NT2/D1 (cell line): ENCODE results near the gene NT5C1B.

ENCODE experiments used
- DNase-seq: peaks from one replicate; pipeline ENCODE4 v3.0.0-alpha.2; 2011; ENCODE audit warnings: low read depth, low spot score
- H3K27me3 ChIP-seq: 2 replicates; pipeline ENCODE4 v1.6.0; 2011; ENCODE audit warnings: mild to moderate bottlenecking; ENCODE audit not compliant: insufficient read length, insufficient read depth
- H3K36me3 ChIP-seq: 2 replicates; pipeline ENCODE4 v1.6.1; 2011; ENCODE audit warnings: mild to moderate bottlenecking, low read length, mixed read lengths; ENCODE audit not compliant: insufficient read depth, insufficient read length
- H3K4me1 ChIP-seq: 2 replicates; pipeline ENCODE4 v1.5.1; 2011; ENCODE audit not compliant: insufficient read depth, insufficient read length
- H3K4me3 ChIP-seq: 2 replicates; pipeline ENCODE4 v1.5.1; 2011; ENCODE audit warnings: low read depth; ENCODE audit not compliant: insufficient read length
- H3K9ac ChIP-seq: 2 replicates; pipeline ENCODE4 v1.6.0; 2011; ENCODE audit warnings: low read depth; ENCODE audit not compliant: insufficient read length
- H3K9me3 ChIP-seq: 2 replicates; pipeline ENCODE4 v1.5.1; 2011; ENCODE audit warnings: mild to moderate bottlenecking, low read length; ENCODE audit not compliant: insufficient read depth
- SUZ12 ChIP-seq: IDR thresholded peaks from 2 replicates; pipeline ENCODE4 v1.6.1; 2011; ENCODE audit not compliant: insufficient read length, insufficient read depth; ENCODE audit errors: extremely low read depth
- YY1 ChIP-seq: IDR thresholded peaks from 2 replicates; pipeline ENCODE4 v1.6.1; 2011; ENCODE audit not compliant: insufficient read length, insufficient read depth
- ZNF274 ChIP-seq: IDR thresholded peaks from 2 replicates; pipeline ENCODE4 v1.6.1; 2011; ENCODE audit warnings: mild to moderate bottlenecking, low read depth, low read length

The NT5C1B gene

DNA sequence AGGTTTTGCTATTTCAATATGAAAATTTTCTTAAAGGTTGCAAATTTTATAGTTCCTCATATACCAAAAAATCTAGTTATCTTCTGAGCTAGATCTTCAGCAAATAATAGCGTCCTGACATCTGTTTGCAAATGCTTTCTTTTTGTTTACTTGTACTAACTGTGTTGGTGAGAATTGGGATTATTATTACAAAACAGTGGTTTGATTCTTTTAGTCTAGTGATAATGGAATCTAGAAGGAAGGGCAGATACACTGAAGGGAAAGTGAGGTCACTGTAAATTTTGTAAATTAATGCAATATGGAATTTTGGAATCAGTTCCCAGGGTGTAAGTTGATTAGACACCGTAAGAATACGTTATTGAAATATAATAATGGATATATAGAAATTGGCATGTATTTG lies 36.2 kb upstream of the NT5C1B start:
- H3K4me3 ChIP-seq = no peak overlapping the region
- H3K36me3 ChIP-seq = no peaks in the 10 kb centered on the region
- no peak for DNase-seq
- H3K27me3 ChIP-seq = no peaks in the 10 kb centered on the region
- no peaks in the 10 kb centered on the region for H3K9me3 ChIP-seq
- H3K4me1 ChIP-seq = no peaks in the 10 kb centered on the region
- TF ChIP-seq ZNF274 = no peak
- no peak for TF ChIP-seq SUZ12
- TF ChIP-seq YY1 = no peak
- no peak overlapping the region for H3K9ac ChIP-seq

DNA sequence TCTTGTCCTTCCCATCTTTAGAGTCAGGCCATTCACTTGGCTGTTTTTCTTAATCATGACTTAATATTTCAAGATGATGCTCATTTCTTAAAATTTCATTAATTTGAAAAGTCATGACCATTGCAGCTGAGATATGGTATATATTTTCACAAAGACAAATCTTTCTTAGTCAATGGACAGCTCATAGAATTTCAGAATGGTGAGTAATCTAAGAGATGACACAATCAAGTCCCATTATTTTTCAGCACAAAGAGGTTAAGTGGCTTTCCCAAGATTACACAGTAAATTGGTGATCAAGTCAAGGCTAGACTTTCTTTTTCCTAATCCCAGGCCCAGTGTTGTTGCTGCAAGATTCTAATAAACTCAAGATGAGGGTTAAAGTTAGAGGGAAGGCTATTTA lies 34.4 kb upstream of the NT5C1B start:
- Histone ChIP-seq H3K4me1 (no peaks in the 10 kb centered on the region), H3K27me3 (no peaks in the 10 kb centered on the region), H3K9me3 (no peaks in the 10 kb centered on the region), H3K9ac (no peak overlapping the region), H3K4me3 (no peak overlapping the region), H3K36me3 (no peaks in the 10 kb centered on the region)
- TF ChIP-seq SUZ12 = no peak
- no peak for TF ChIP-seq YY1
- TF ChIP-seq ZNF274 = no peak
- DNase-seq = no peak

DNA sequence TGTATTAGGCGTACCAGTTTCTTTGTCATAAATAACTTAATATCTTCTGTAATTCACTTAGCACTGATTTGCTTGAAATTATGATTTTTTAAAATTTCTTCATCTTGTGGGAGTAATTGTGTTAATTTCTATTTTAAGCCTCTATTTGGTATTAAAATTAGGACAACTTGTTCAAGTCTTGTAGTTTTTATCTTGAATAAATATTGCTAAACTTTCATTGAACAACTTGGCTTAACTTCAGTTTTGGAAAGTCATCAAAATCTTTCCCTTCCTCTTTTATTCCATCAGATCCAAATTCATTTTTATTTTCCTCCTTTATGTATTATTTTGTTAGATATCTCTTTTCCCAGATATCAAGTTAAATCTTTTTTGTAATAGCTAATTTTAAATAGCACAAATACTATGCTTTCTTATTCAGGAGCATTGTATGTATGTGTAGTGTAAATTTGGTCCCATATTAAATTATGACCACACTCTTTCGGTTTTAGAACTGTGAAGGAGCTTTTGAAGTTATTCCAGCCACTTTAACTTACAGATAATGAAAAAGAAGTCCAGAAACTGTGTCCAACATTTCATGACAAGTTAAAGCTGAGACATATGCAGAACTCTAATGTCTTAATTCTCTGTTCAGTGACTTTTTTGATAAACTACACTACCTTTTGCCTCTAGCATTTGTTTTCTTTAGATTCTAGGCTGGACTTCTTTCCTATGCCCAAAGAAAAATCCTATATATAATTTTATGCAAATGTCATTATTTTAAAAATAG lies 31.7 kb upstream of the NT5C1B start:
- DNase-seq = no peak
- Histone ChIP-seq H3K9me3 (no peaks in the 10 kb centered on the region), H3K4me1 (no peaks in the 10 kb centered on the region), H3K4me3 (no peak overlapping the region), H3K27me3 (no peaks in the 10 kb centered on the region), H3K9ac (no peak overlapping the region), H3K36me3 (no peaks in the 10 kb centered on the region)
- TF ChIP-seq SUZ12 (no peak), ZNF274 (no peak), YY1 (no peak)

DNA sequence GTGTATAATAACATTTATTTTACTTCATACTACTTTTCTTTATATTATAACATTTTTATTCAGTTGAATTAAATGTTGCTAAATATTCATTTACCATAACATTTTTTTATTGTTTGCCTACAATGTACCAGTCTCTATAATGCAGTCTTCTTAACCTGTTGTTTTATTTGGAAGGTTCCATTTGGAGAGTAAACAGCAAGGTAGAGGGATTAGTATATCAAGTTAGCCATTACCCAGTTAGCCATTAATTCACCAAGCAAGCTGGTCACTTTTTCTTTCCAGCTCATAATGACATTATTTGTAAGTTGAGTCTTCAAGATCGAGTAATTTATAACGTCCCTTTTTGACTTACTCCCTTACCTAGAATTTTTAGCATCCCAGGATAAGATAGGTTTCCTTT lies 29.7 kb upstream of the NT5C1B start:
- Histone ChIP-seq H3K4me1 (no peaks in the 10 kb centered on the region), H3K36me3 (no peaks in the 10 kb centered on the region), H3K27me3 (no peaks in the 10 kb centered on the region), H3K4me3 (no peak overlapping the region), H3K9ac (no peak overlapping the region), H3K9me3 (no peaks in the 10 kb centered on the region)
- no peak for DNase-seq
- no peak for TF ChIP-seq SUZ12
- TF ChIP-seq ZNF274 = no peak
- TF ChIP-seq YY1 = no peak

DNA sequence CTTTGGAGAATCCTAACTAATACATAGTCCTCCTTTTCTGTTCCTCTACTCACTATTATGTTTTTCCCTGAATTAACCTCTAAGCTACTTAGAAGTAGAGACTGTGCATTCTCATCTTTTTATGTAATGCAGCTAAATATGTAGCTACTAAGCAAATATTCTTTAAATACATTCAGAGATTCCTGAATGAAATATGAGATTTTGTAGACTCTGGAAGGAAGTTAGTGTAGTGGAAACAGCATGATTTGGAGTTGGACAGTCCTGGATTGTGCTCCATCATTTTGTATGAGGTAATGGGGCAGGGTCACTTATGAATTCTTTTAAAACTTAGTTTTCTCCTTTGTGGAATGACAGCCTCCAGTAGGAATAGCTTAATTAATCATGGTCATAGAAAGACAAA lies 24.7 kb upstream of the NT5C1B start:
- Histone ChIP-seq H3K36me3 (no peaks in the 10 kb centered on the region), H3K9me3 (no peaks in the 10 kb centered on the region), H3K27me3 (no peaks in the 10 kb centered on the region), H3K4me3 (no peak overlapping the region), H3K9ac (no peak overlapping the region), H3K4me1 (no peaks in the 10 kb centered on the region)
- no peak for TF ChIP-seq ZNF274
- no peak for TF ChIP-seq SUZ12
- TF ChIP-seq YY1 = no peak
- DNase-seq = no peak

DNA sequence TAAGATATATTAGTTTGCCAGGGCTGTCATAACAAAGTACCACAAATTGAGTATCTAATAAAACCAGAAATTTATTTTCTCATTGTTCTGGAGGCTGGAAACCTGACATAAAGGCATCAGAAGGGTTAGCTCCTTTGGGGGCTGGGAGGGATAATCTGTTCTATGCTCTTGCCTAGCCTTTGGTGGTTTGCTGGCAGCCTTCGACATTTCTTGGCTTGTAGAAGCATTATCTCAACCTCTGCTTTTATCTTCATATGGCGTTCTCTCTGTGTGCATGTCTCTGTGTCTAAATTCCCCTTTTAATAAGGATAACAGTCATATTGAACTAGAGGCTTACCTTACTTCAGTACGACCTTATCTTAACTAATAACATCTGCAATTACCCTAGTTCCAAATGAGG lies 22.8 kb upstream of the NT5C1B start:
- H3K9me3 ChIP-seq = no peaks in the 10 kb centered on the region
- H3K4me3 ChIP-seq = no peak overlapping the region
- TF ChIP-seq YY1 = no peak
- no peak for TF ChIP-seq ZNF274
- no peak for TF ChIP-seq SUZ12
- H3K36me3 ChIP-seq = no peaks in the 10 kb centered on the region
- H3K4me1 ChIP-seq = no peaks in the 10 kb centered on the region
- no peak overlapping the region for H3K9ac ChIP-seq
- no peaks in the 10 kb centered on the region for H3K27me3 ChIP-seq
- no peak for DNase-seq

DNA sequence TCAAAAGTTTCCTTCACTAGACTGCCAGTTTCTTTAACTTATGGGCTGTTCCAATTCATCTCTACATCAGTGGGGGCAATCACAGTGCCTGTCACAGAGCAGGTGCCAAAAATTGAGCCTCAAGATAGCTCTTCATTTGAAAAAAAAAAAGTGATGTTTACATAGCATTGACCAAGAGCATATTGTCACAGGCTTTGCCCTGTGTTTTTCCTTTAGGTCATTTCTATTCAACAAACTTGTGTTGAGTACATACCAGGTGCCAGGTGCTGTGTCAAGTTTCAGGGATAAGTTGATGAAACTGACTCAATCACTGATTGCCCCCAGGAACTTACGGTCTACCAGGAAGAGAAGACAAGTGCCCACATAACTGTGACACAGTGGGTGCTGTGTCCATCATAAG lies 22.2 kb upstream of the NT5C1B start:
- Histone ChIP-seq H3K9me3 (no peaks in the 10 kb centered on the region), H3K4me1 (no peaks in the 10 kb centered on the region), H3K27me3 (no peaks in the 10 kb centered on the region), H3K36me3 (no peaks in the 10 kb centered on the region), H3K9ac (no peak overlapping the region), H3K4me3 (no peak overlapping the region)
- DNase-seq = no peak
- no peak for TF ChIP-seq SUZ12
- TF ChIP-seq ZNF274 = no peak
- TF ChIP-seq YY1 = no peak
